DMS53 (cell line): ENCODE data around the gene GVQW3.

Experiments
- DNase-seq: peaks from one replicate; lab custom pipeline; 2025; lab: John Stamatoyannopoulos, UW

Gene GVQW3

DNA sequence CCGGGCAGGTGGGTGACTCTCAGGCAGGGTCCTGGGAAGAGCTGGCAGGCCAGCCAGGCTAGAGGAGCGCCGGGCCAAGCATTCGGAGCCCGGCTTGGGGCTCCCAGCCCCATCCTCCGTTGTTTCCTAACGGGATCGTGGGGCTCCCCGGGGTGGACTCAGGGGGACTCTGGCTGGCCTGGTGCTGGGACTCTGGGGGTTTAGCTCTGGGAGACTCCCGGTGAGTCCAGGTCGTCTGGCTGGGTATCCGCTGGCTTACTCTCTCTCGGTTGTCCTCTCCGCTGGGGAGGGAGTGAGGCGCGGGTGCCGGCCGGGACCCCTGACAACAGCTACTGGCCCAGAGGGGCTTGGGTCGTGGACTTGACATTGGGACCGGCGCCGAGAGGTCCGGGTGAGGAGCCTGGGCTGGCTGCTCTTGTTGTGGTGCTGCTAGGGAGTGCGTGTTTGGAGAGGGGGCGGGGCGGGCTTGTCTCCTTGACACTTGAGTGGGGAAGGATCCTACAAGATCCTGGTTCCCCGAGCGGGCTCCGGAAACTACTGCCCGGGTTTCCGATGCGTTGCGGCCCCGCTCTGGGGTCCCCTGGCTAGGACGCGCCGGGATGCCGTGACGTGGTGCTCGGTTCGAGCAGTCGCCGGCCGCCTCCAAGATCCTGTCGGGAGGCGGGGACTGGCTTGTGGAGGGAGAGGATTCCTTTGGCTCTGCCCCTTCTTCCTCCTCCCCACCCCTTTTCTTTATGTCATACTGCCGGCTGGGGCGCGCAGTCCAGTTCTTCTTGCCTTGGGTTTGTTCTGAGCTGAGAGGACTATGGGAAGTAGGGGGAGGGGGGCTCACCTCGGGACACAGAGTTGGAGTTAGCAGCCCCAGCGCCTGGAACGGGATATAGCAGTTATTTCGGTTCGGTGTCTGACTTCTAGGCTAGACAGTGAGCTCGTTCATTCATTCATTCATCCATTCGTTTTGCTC, 64.3 kb downstream of the GVQW3 start:
- peak; percentile 96 for DNase-seq

DNA sequence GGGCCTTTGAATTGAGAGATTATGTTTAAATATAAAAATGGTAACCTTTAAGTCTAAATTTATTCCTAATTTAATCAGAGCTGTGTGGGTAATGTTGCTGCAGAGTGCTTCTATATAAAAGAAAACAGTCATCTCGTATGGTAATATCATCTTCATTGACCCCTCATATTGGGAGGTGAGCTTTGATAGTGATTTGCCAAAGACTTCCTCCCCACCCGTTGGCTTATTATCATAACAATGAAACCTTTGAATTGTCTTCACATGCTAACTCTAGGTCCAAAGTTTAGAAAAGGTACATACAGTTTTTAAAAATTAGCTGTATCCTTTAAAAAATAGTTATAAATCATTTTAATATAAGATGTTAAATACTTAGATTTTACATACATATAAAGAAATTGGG, 67.4 kb downstream of the GVQW3 start:
- DNase-seq: no peak

DNA sequence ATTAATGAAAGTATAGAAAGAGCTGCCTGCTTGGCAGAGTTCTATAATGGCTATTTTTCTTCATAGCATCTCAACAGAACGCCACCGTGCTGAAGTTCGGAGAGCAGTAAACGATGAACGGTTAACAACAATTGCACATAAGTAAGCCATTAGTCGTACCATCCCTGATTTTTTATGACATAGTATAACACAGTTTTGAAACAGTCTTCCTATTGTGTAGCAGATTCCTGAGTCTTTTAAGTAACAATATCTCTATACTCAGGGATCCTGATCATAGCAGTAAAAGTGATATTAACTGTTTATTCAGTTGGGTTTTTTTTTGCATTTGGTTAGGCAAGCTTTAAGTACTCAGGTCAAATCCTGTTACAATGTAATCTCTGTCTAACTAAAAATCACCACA, 72.1 kb downstream of the GVQW3 start:
- DNase-seq: no peak

DNA sequence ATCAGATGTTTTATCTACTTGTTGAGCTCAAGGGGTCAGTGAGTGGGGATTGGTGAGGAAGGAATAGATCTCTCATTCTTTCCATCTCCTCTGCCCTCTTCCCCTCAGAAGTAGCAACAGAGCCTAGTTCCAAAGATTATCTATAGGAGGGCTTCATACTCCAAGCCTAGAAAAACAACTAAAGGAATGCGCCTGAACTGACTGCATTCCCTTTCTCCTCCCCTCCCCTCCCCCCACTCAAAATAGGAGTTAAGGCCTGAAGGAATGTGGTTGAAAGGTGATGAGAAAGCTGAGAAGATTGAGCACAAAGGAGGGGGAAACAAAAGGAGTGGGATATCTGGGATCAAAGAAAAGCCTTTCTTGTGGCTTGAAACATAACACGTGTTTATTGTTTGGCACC, 74.2 kb downstream of the GVQW3 start:
- no peak for DNase-seq

DNA sequence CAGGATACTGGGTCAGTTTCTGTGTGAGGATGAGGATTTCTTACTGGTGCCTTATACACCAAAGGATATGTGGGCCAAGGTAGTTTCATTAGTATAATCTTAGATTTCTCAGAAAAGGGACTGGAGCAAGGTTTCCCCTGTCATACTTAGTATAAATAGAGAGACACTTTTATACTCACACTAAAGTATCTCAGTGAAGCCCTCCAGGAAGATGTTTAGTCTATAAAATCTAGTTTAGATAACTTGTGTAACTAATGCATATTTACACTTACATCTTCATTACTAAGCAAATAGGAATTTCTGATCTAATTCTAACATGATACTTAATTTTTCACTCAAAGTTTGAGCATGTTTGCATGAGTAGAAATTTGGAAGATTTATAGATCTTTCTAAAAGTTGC, 74.8 kb downstream of the GVQW3 start:
- DNase-seq: no peak

DNA sequence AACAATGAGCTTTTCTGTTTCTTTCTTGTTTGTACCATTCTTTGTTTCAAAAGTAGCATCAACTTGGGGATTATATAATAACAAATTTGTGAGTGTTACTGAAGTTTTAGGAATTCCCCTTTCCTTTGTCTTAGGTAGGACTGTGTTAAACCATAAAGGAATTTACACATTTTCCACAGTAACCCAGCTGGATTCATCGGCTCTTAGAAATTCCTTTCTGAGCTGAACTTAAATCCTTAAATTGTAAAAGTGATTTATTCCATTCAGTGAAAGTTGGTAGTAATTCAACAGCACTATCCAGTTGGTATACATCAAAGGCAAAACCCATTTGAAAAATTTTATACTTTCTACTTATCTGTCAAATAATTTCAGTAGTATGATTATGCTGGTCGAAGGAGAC, 75.4 kb downstream of the GVQW3 start:
- DNase-seq: no peak
